ENCODE measurements around the gene CTNNA2.

CTNNA2 gene

GRCh38 chr2:80303006-80303908 is 790.4 kb downstream of the CTNNA2 start:
- Histone ChIP-seq H3K4me3 (ENCODE audit: low read length) (no peak overlapping the region), H3K9ac (ENCODE audit: low read length) (no peak overlapping the region), H3K4me1 (ENCODE audit: control insufficient read depth, insufficient read depth, low read length) (no peaks in the 10 kb centered on the region), H3K36me3 (ENCODE audit: control insufficient read depth, insufficient read depth, low read length) (no peaks in the 10 kb centered on the region), H3K9me3 (ENCODE audit: control insufficient read depth, low read length) (no peaks in the 10 kb centered on the region), H3K27me3 (ENCODE audit: control insufficient read depth, insufficient read depth, low read length) (peaks cover 41% of the 10 kb centered on the region)

GRCh38 chr2:80303909-80304837 is 791.3 kb downstream of the CTNNA2 start, which contains the start of gene LRRTM1:
Gene LRRTM1, minus strand, starts transcription at chr2:80304752. Its CDS starts 933 bp downstream, at chr2:80303819.
- Histone ChIP-seq H3K4me1 (ENCODE audit: control insufficient read depth, insufficient read depth, low read length) (no peaks in the 10 kb centered on the region), H3K9me3 (ENCODE audit: control insufficient read depth, low read length) (no peaks in the 10 kb centered on the region), H3K9ac (ENCODE audit: low read length) (no peak within 1 kb of the TSS), H3K4me3 (ENCODE audit: low read length) (no peak within 1 kb of the TSS), H3K27me3 (ENCODE audit: control insufficient read depth, insufficient read depth, low read length) (peaks cover 41% of the 10 kb centered on the region), H3K36me3 (ENCODE audit: control insufficient read depth, insufficient read depth, low read length) (no peaks in the 10 kb centered on the region)

- Histone ChIP-seq H3K9me3 (ENCODE audit: control insufficient read depth, low read length) (no peaks in the 10 kb centered on the region), H3K36me3 (ENCODE audit: control insufficient read depth, insufficient read depth, low read length) (no peaks in the 10 kb centered on the region), H3K9ac (ENCODE audit: low read length) (no peak overlapping the region), H3K4me3 (ENCODE audit: low read length) (no peak overlapping the region), H3K27me3 (ENCODE audit: control insufficient read depth, insufficient read depth, low read length) (no peaks in the 10 kb centered on the region), H3K4me1 (ENCODE audit: control insufficient read depth, insufficient read depth, low read length) (no peaks in the 10 kb centered on the region)
Observed at GRCh38 chr2:80311304-80311703, 798.5 kb downstream of the CTNNA2 start.

GRCh38 chr2:80312282-80312839 is 799.5 kb downstream of the CTNNA2 start:
- Histone ChIP-seq H3K36me3 (ENCODE audit: control insufficient read depth, insufficient read depth, low read length) (no peaks in the 10 kb centered on the region), H3K4me1 (ENCODE audit: control insufficient read depth, insufficient read depth, low read length) (no peaks in the 10 kb centered on the region), H3K27me3 (ENCODE audit: control insufficient read depth, insufficient read depth, low read length) (no peaks in the 10 kb centered on the region), H3K4me3 (ENCODE audit: low read length) (no peak overlapping the region), H3K9ac (ENCODE audit: low read length) (no peak overlapping the region), H3K9me3 (ENCODE audit: control insufficient read depth, low read length) (no peaks in the 10 kb centered on the region)

GRCh38 chr2:80322311-80322920 is 809.6 kb downstream of the CTNNA2 start:
- no peak overlapping the region for H3K4me3 ChIP-seq (ENCODE audit: low read length)
- H3K27me3 ChIP-seq (ENCODE audit: control insufficient read depth, insufficient read depth, low read length) = peaks cover 4% of the 10 kb centered on the region
- no peaks in the 10 kb centered on the region for H3K36me3 ChIP-seq (ENCODE audit: control insufficient read depth, insufficient read depth, low read length)
- no peaks in the 10 kb centered on the region for H3K9me3 ChIP-seq (ENCODE audit: control insufficient read depth, low read length)
- H3K4me1 ChIP-seq (ENCODE audit: control insufficient read depth, insufficient read depth, low read length) = no peaks in the 10 kb centered on the region
- no peak overlapping the region for H3K9ac ChIP-seq (ENCODE audit: low read length)

GRCh38 chr2:80322958-80323357 is 810.1 kb downstream of the CTNNA2 start:
- Histone ChIP-seq H3K4me1 (ENCODE audit: control insufficient read depth, insufficient read depth, low read length) (no peaks in the 10 kb centered on the region), H3K4me3 (ENCODE audit: low read length) (no peak overlapping the region), H3K36me3 (ENCODE audit: control insufficient read depth, insufficient read depth, low read length) (no peaks in the 10 kb centered on the region), H3K27me3 (ENCODE audit: control insufficient read depth, insufficient read depth, low read length) (peaks cover 4% of the 10 kb centered on the region), H3K9ac (ENCODE audit: low read length) (no peak overlapping the region), H3K9me3 (ENCODE audit: control insufficient read depth, low read length) (no peaks in the 10 kb centered on the region)

- H3K4me1 ChIP-seq (ENCODE audit: control insufficient read depth, insufficient read depth, low read length) = no peaks in the 10 kb centered on the region
- H3K27me3 ChIP-seq (ENCODE audit: control insufficient read depth, insufficient read depth, low read length) = peaks cover 4% of the 10 kb centered on the region
- H3K9me3 ChIP-seq (ENCODE audit: control insufficient read depth, low read length) = no peaks in the 10 kb centered on the region
- H3K9ac ChIP-seq (ENCODE audit: low read length) = no peak overlapping the region
- no peak overlapping the region for H3K4me3 ChIP-seq (ENCODE audit: low read length)
- H3K36me3 ChIP-seq (ENCODE audit: control insufficient read depth, insufficient read depth, low read length) = no peaks in the 10 kb centered on the region
Observed at GRCh38 chr2:80323610-80324009, 810.8 kb downstream of the CTNNA2 start.

- Histone ChIP-seq H3K4me1 (ENCODE audit: control insufficient read depth, insufficient read depth, low read length) (no peaks in the 10 kb centered on the region), H3K9ac (ENCODE audit: low read length) (no peak overlapping the region), H3K27me3 (ENCODE audit: control insufficient read depth, insufficient read depth, low read length) (peaks cover 4% of the 10 kb centered on the region), H3K36me3 (ENCODE audit: control insufficient read depth, insufficient read depth, low read length) (no peaks in the 10 kb centered on the region), H3K4me3 (ENCODE audit: low read length) (no peak overlapping the region), H3K9me3 (ENCODE audit: control insufficient read depth, low read length) (no peaks in the 10 kb centered on the region)
Observed at GRCh38 chr2:80324525-80324924, 811.7 kb downstream of the CTNNA2 start.

- H3K36me3 ChIP-seq (ENCODE audit: control insufficient read depth, insufficient read depth, low read length) = no peaks in the 10 kb centered on the region
- H3K9ac ChIP-seq (ENCODE audit: low read length) = no peak overlapping the region
- no peak overlapping the region for H3K4me3 ChIP-seq (ENCODE audit: low read length)
- H3K27me3 ChIP-seq (ENCODE audit: control insufficient read depth, insufficient read depth, low read length) = peaks cover 4% of the 10 kb centered on the region
- no peaks in the 10 kb centered on the region for H3K9me3 ChIP-seq (ENCODE audit: control insufficient read depth, low read length)
- H3K4me1 ChIP-seq (ENCODE audit: control insufficient read depth, insufficient read depth, low read length) = no peaks in the 10 kb centered on the region
Observed at GRCh38 chr2:80326214-80326613, 813.4 kb downstream of the CTNNA2 start.

- H3K4me3 ChIP-seq (ENCODE audit: low read length) = no peak overlapping the region
- H3K36me3 ChIP-seq (ENCODE audit: control insufficient read depth, insufficient read depth, low read length) = no peaks in the 10 kb centered on the region
- H3K9ac ChIP-seq (ENCODE audit: low read length) = no peak overlapping the region
- no peaks in the 10 kb centered on the region for H3K4me1 ChIP-seq (ENCODE audit: control insufficient read depth, insufficient read depth, low read length)
- H3K9me3 ChIP-seq (ENCODE audit: control insufficient read depth, low read length) = no peaks in the 10 kb centered on the region
- H3K27me3 ChIP-seq (ENCODE audit: control insufficient read depth, insufficient read depth, low read length) = peaks cover 4% of the 10 kb centered on the region
Observed at GRCh38 chr2:80326861-80327260, 814.0 kb downstream of the CTNNA2 start.

- Histone ChIP-seq H3K27me3 (ENCODE audit: control insufficient read depth, insufficient read depth, low read length) (no peaks in the 10 kb centered on the region), H3K4me1 (ENCODE audit: control insufficient read depth, insufficient read depth, low read length) (no peaks in the 10 kb centered on the region), H3K4me3 (ENCODE audit: low read length) (no peak overlapping the region), H3K36me3 (ENCODE audit: control insufficient read depth, insufficient read depth, low read length) (no peaks in the 10 kb centered on the region), H3K9me3 (ENCODE audit: control insufficient read depth, low read length) (no peaks in the 10 kb centered on the region), H3K9ac (ENCODE audit: low read length) (no peak overlapping the region)
Observed at GRCh38 chr2:80328159-80328571, 815.3 kb downstream of the CTNNA2 start.

Measured in mucosa of stomach (tissue), 1 donor.